Measurements from ENCODE around the gene ADK.
"Not testable (repeated sequence)": the region's sequence is repeated elsewhere in the genome, so short reads cannot be mapped to it uniquely, and the experiment has no call there.

The ADK gene

DNA sequence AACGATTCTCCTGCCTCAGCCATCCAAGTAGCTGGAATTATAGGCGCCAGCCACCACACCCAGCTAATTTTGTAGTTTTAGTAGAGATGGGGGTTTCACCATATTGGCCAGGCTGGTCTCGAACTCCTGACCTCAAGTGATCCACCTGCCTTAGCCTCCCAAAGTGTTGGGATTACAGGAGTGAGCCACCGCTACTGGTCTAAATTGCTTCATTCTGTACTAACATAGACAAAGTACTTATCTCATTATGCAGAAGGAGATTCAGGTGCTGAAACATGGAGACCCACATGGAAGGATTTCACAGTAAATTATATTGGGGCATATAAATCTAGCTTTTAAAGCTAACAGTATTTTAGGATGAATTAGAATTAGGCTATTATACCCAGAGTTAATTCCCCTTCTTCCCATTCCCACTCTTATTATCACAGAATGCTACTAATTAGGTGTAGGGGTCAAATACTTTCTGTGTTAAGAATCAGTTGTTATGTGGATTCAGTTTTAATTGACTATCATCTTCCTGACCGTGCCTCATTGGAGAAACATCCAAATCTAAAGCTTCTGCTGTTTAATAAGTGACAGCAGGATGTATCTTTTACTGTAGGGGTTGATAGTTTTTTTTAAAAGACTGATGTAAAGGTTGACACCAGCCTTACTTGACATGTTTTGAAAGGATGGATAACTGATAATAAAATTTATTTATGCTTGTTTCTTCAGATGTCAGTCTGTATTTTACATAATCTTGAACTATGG lies 27.2 kb downstream of the ADK start:
- Histone ChIP-seq H3K9me3 (ENCODE audit: control insufficient read depth, low read length) (no peaks in the 10 kb centered on the region), H3K27ac (ENCODE audit: insufficient read depth, low read length, poor library complexity, severe bottlenecking) (no peak overlapping the region), H3K27me3 (replicated peaks; ENCODE audit: control insufficient read depth, insufficient read depth, low read length, poor library complexity, severe bottlenecking) (no peaks in the 10 kb centered on the region), H3K36me3 (ENCODE audit: control insufficient read depth, insufficient read depth, low read length) (no peaks in the 10 kb centered on the region), H3K4me3 (ENCODE audit: insufficient read depth, low read depth, low read length, poor library complexity, severe bottlenecking) (no peak overlapping the region), H3K4me1 (ENCODE audit: control insufficient read depth, insufficient read depth, low read length, poor library complexity, severe bottlenecking) (peaks cover 11% of the 10 kb centered on the region)
- no peak for DNase-seq

DNA sequence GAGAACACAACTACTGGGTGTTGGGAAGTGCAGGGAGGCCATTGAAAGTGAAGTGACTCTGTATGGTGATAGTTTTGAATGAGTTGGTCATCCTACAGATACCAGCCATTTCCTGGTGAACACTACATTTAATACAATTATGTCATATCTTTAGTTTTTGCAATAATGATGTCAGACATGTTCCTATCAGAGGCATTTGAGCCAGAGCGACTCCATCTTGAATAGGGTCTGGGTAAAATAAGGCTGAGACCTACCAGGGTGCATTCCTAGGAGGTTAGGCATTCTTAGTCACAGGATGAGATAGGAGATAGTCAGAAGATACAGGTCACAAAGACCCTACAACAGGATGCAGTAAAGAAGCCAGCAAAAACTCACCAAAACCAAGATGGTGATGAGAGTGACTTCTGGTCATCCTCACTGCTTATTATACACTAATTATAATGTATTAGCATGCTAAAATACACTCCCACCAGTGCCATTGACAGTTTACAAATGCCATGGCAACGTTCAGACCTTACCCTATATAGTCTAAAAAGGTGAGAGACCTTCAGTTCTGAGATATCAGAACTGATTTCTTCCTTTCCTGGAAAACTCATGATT lies 28.2 kb downstream of the ADK start:
- H3K36me3 ChIP-seq (ENCODE audit: control insufficient read depth, insufficient read depth, low read length) = no peaks in the 10 kb centered on the region
- no peak for DNase-seq
- H3K27ac ChIP-seq (ENCODE audit: insufficient read depth, low read length, poor library complexity, severe bottlenecking) = no peak overlapping the region
- H3K4me3 ChIP-seq (ENCODE audit: insufficient read depth, low read depth, low read length, poor library complexity, severe bottlenecking) = no peak overlapping the region
- peaks cover 11% of the 10 kb centered on the region for H3K4me1 ChIP-seq (ENCODE audit: control insufficient read depth, insufficient read depth, low read length, poor library complexity, severe bottlenecking)
- H3K27me3 ChIP-seq (replicated peaks; ENCODE audit: control insufficient read depth, insufficient read depth, low read length, poor library complexity, severe bottlenecking) = no peaks in the 10 kb centered on the region
- no peaks in the 10 kb centered on the region for H3K9me3 ChIP-seq (ENCODE audit: control insufficient read depth, low read length)

DNA sequence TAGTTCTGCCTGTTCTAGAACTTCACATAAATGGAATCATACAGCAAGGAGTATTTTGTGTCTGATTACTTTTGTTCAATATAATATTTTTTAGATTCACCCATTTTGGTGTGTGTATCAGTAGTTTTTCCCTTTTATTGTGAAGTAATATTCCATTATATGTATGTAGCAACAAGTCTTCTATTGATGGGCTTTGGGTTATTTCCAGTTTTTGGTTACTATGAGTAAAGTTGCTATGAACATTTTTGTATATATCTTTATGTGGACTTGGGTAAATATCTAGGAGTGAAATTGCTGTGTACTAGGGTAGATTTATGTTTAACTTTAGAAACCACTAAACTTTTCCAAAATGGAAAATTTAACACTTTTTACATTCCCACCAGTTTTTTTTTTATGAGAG lies 35.7 kb downstream of the ADK start:
- DNase-seq = no peak
- Histone ChIP-seq H3K36me3 (ENCODE audit: control insufficient read depth, insufficient read depth, low read length) (no peaks in the 10 kb centered on the region), H3K27me3 (replicated peaks; ENCODE audit: control insufficient read depth, insufficient read depth, low read length, poor library complexity, severe bottlenecking) (no peaks in the 10 kb centered on the region), H3K9me3 (ENCODE audit: control insufficient read depth, low read length) (no peaks in the 10 kb centered on the region), H3K4me1 (ENCODE audit: control insufficient read depth, insufficient read depth, low read length, poor library complexity, severe bottlenecking) (peaks cover 16% of the 10 kb centered on the region), H3K27ac (ENCODE audit: insufficient read depth, low read length, poor library complexity, severe bottlenecking) (no peak overlapping the region), H3K4me3 (ENCODE audit: insufficient read depth, low read depth, low read length, poor library complexity, severe bottlenecking) (no peak overlapping the region)

DNA sequence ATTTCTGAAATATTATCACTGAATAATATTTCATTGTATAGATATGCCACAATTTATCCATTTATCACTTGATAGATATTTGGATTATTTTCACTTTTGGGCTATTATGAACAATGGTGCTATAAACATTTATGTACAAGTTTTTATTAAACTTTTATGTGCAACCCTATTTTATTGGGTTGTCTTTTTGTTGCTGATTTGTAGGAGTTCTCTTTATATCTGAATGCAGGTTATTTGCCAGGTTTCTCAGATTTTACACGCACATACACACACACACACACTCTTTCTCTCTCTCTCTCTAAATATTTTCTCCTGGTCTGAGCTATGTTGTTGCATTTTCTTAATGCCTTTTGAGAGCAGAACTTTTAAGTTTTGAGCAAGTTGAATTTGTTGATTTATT lies 36.2 kb downstream of the ADK start:
- no peaks in the 10 kb centered on the region for H3K27me3 ChIP-seq (replicated peaks; ENCODE audit: control insufficient read depth, insufficient read depth, low read length, poor library complexity, severe bottlenecking)
- no peak for DNase-seq
- no peaks in the 10 kb centered on the region for H3K36me3 ChIP-seq (ENCODE audit: control insufficient read depth, insufficient read depth, low read length)
- no peak overlapping the region for H3K4me3 ChIP-seq (ENCODE audit: insufficient read depth, low read depth, low read length, poor library complexity, severe bottlenecking)
- no peak overlapping the region for H3K27ac ChIP-seq (ENCODE audit: insufficient read depth, low read length, poor library complexity, severe bottlenecking)
- H3K4me1 ChIP-seq (ENCODE audit: control insufficient read depth, insufficient read depth, low read length, poor library complexity, severe bottlenecking) = peaks cover 16% of the 10 kb centered on the region
- no peaks in the 10 kb centered on the region for H3K9me3 ChIP-seq (ENCODE audit: control insufficient read depth, low read length)

DNA sequence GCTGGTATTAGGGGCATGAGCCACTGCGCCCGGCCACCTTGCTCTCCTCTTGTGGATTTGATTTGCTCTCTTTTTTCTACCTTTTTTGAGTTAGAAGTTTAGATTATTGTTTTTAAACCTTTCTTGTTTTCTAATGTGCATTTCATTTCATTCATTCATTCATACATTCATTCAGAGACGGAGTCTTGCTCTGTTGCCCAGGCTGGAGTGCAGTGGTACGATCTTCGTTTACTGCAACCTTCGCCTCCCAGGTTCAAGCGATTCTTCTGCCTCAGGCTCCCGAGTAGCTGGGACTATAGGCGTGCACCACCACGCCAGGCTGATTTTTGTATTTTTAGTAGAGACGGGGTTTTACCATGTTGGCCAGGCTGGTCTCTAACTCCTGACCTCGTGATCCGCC lies 37.6 kb downstream of the ADK start:
- not testable (repeated sequence) for DNase-seq; H3K27ac ChIP-seq (ENCODE audit: insufficient read depth, low read length, poor library complexity, severe bottlenecking); H3K27me3 ChIP-seq (replicated peaks; ENCODE audit: control insufficient read depth, insufficient read depth, low read length, poor library complexity, severe bottlenecking); H3K9me3 ChIP-seq (ENCODE audit: control insufficient read depth, low read length); H3K4me3 ChIP-seq (ENCODE audit: insufficient read depth, low read depth, low read length, poor library complexity, severe bottlenecking); H3K36me3 ChIP-seq (ENCODE audit: control insufficient read depth, insufficient read depth, low read length)
- peaks cover 19% of the 10 kb centered on the region for H3K4me1 ChIP-seq (ENCODE audit: control insufficient read depth, insufficient read depth, low read length, poor library complexity, severe bottlenecking)

DNA sequence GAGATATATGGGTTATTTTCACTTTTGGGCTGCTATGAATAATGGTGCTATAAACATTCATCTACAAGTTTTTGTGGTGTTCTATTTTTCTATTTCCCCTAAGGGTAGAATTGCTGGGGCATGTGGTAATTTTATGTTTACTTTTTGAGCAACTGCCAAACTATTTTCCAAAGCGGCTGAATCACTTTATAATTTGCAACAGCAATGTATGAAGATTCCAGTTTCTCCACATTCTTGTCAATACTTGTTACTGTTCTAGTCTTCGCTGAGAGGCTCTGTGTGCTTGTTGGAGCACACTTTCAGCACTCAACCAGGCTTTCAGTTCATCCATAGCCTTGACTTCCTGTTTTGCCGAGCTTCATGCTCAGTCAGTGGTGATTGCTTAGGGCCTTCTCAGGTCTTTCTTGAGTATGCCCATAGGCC lies 39.0 kb downstream of the ADK start:
- Histone ChIP-seq H3K9me3 (ENCODE audit: control insufficient read depth, low read length) (no peaks in the 10 kb centered on the region), H3K27me3 (replicated peaks; ENCODE audit: control insufficient read depth, insufficient read depth, low read length, poor library complexity, severe bottlenecking) (no peaks in the 10 kb centered on the region), H3K27ac (ENCODE audit: insufficient read depth, low read length, poor library complexity, severe bottlenecking) (no peak overlapping the region), H3K4me1 (ENCODE audit: control insufficient read depth, insufficient read depth, low read length, poor library complexity, severe bottlenecking) (peaks cover 24% of the 10 kb centered on the region), H3K36me3 (ENCODE audit: control insufficient read depth, insufficient read depth, low read length) (no peaks in the 10 kb centered on the region), H3K4me3 (ENCODE audit: insufficient read depth, low read depth, low read length, poor library complexity, severe bottlenecking) (no peak overlapping the region)
- no peak for DNase-seq

DNA sequence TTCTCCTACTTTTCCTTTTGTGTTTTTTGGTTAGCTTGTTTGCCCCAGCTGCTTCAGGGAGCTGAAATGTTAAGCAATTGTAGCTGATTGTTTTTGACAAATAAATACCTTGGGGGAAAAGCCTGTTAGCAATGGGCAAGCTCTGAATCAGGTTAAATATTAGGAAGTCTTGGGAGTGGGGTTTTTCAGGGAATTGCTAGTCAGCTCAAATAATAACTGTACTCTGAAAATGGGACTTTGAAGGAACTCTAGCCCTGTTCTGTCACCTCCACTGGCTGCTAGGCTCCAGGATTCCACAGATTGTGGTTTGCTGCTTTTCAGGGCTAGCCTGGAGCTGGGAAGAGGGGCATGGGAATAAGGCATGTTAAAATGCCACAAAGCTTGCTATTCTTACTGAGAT lies 39.5 kb downstream of the ADK start:
- no peaks in the 10 kb centered on the region for H3K9me3 ChIP-seq (ENCODE audit: control insufficient read depth, low read length)
- no peak for DNase-seq
- H3K4me3 ChIP-seq (ENCODE audit: insufficient read depth, low read depth, low read length, poor library complexity, severe bottlenecking) = no peak overlapping the region
- no peaks in the 10 kb centered on the region for H3K36me3 ChIP-seq (ENCODE audit: control insufficient read depth, insufficient read depth, low read length)
- no peak overlapping the region for H3K27ac ChIP-seq (ENCODE audit: insufficient read depth, low read length, poor library complexity, severe bottlenecking)
- peaks cover 24% of the 10 kb centered on the region for H3K4me1 ChIP-seq (ENCODE audit: control insufficient read depth, insufficient read depth, low read length, poor library complexity, severe bottlenecking)
- no peaks in the 10 kb centered on the region for H3K27me3 ChIP-seq (replicated peaks; ENCODE audit: control insufficient read depth, insufficient read depth, low read length, poor library complexity, severe bottlenecking)

DNA sequence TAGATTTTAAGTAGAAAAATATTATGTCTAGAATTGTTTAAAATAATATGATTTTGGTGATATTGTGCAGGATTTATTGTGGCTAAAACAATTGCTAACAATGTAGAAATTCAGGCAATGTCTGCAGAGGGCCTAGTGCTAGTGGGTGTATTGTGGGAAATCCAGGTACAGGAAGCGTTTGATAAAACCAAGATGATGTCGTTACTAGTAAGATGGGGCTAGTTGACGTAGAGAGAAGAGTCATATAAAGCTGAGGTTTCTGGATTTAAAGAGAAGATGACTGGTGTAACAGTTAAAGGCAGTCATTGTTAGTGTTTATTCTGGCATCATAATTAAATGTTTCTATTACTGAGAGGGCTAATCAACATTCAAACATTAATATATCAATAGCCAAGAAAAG lies 43.5 kb downstream of the ADK start:
- Histone ChIP-seq H3K27ac (ENCODE audit: insufficient read depth, low read length, poor library complexity, severe bottlenecking) (no peak overlapping the region), H3K27me3 (replicated peaks; ENCODE audit: control insufficient read depth, insufficient read depth, low read length, poor library complexity, severe bottlenecking) (no peaks in the 10 kb centered on the region), H3K36me3 (ENCODE audit: control insufficient read depth, insufficient read depth, low read length) (no peaks in the 10 kb centered on the region), H3K9me3 (ENCODE audit: control insufficient read depth, low read length) (no peaks in the 10 kb centered on the region), H3K4me1 (ENCODE audit: control insufficient read depth, insufficient read depth, low read length, poor library complexity, severe bottlenecking) (peaks cover 18% of the 10 kb centered on the region), H3K4me3 (ENCODE audit: insufficient read depth, low read depth, low read length, poor library complexity, severe bottlenecking) (no peak overlapping the region)
- no peak for DNase-seq

DNA sequence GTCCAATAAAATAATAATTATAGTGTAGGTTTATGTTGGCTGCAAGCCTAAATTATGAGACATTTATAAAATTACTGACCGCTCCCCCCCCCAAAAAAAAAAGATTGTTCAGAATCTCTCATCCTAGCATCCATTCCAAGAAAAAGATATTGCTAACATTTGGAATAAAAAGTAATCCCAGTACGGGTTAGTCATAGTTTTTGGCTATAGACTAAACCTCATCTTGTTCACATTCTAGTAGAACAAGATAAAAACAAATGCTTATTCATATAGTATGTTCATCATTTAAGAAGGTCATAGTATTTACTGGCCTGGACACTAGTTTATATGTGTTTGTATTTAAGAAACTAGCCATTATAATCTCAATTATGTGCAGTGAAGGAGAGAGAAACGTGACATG lies 44.0 kb downstream of the ADK start:
- Histone ChIP-seq H3K4me3 (ENCODE audit: insufficient read depth, low read depth, low read length, poor library complexity, severe bottlenecking) (no peak overlapping the region), H3K27ac (ENCODE audit: insufficient read depth, low read length, poor library complexity, severe bottlenecking) (no peak overlapping the region), H3K27me3 (replicated peaks; ENCODE audit: control insufficient read depth, insufficient read depth, low read length, poor library complexity, severe bottlenecking) (no peaks in the 10 kb centered on the region), H3K9me3 (ENCODE audit: control insufficient read depth, low read length) (no peaks in the 10 kb centered on the region), H3K36me3 (ENCODE audit: control insufficient read depth, insufficient read depth, low read length) (no peaks in the 10 kb centered on the region), H3K4me1 (ENCODE audit: control insufficient read depth, insufficient read depth, low read length, poor library complexity, severe bottlenecking) (peaks cover 16% of the 10 kb centered on the region)
- no peak for DNase-seq

DNA sequence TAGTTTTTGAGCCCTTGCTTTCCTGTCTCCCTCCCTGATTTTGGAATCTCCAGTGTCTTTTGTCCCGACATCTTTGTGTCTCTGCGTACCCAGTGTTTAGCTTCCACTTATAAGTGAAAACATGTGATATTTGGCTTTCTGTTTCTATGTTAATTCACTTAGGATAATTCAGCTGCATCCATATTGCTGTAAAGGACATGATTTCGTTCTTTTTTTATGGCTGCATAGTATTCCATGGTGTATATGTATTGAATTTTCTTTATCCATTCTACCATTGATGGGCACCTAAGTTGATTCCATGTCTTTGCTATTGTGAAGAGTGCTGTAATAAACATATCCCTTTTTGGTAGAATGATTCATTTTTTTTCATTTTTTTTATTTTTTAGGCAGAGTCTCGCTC lies 48.3 kb downstream of the ADK start:
- no peak overlapping the region for H3K27ac ChIP-seq (ENCODE audit: insufficient read depth, low read length, poor library complexity, severe bottlenecking)

More for the DNA sequence above, 48.3 kb downstream of the ADK start:
- Histone ChIP-seq H3K9me3 (ENCODE audit: control insufficient read depth, low read length) (no peaks in the 10 kb centered on the region), H3K36me3 (ENCODE audit: control insufficient read depth, insufficient read depth, low read length) (no peaks in the 10 kb centered on the region), H3K4me3 (ENCODE audit: insufficient read depth, low read depth, low read length, poor library complexity, severe bottlenecking) (no peak overlapping the region), H3K27me3 (replicated peaks; ENCODE audit: control insufficient read depth, insufficient read depth, low read length, poor library complexity, severe bottlenecking) (no peaks in the 10 kb centered on the region), H3K4me1 (ENCODE audit: control insufficient read depth, insufficient read depth, low read length, poor library complexity, severe bottlenecking) (no peaks in the 10 kb centered on the region)
- DNase-seq = no peak

Data from effector memory CD4-positive, alpha-beta T cell (primary cell).